K562 (cell line): ENCODE measurements around the gene CCDC124. TPM values are rescaled to one million over a fixed set of nuclear protein-coding genes. Genes with fewer than 3 reads are reported as not detected.

ENCODE experiments used
- BRCA1 ChIP-seq, 2 experiments: fragments of 450-650 bp in 1 of 2; sonication (generic) in 1 of 2; formaldehyde crosslinking in 1 of 2; IDR thresholded peaks; 2 replicates each; pipeline versions ENCODE4 v1.5.0 to v1.6.1; 2017 to 2020; ENCODE audit warnings: mild to moderate bottlenecking in 1 of 2, missing genetic modification reagents in 1 of 2
- FOXP1 ChIP-seq: sonication (generic); formaldehyde crosslinking; IDR thresholded peaks from 2 replicates; pipeline ENCODE4 v1.8.0; 2022; ENCODE audit warnings: mild to moderate bottlenecking, missing genetic modification reagents
- HDAC2 ChIP-seq: fragments of 450-650 bp; IDR thresholded peaks from 2 replicates; pipeline ENCODE4 v1.6.1; 2016; ENCODE audit warnings: mild to moderate bottlenecking
- HDGF ChIP-seq: fragments of 450-650 bp; IDR thresholded peaks from 2 replicates; pipeline ENCODE4 v1.6.1; 2016
- KDM2B ChIP-seq: fragments of 250-450 bp; sonication (Bioruptor Pico); IDR thresholded peaks from 2 replicates; pipeline ENCODE4 v1.8.0; 2021; ENCODE audit warnings: mild to moderate bottlenecking, moderate library complexity
- LCOR ChIP-seq: sonication (generic); formaldehyde crosslinking; IDR thresholded peaks from 2 replicates; pipeline ENCODE4 v1.8.0; 2022; ENCODE audit warnings: mild to moderate bottlenecking, missing genetic modification reagents
- NR2C1 ChIP-seq, 2 experiments: fragments of 450-650 bp; IDR thresholded peaks; 2 replicates each; pipeline ENCODE4 v1.6.1; 2017; ENCODE audit warnings: mild to moderate bottlenecking in 2 of 2, antibody characterized with exemption in 1 of 2, inconsistent platforms in 1 of 2, missing compliant biosample characterization in 1 of 2, missing genetic modification characterization in 1 of 2
- PHB ChIP-seq: fragments of 250-450 bp; sonication (Bioruptor Pico); IDR thresholded peaks from 2 replicates; pipeline ENCODE4 v1.5.0; 2021
- RAD51 ChIP-seq: fragments of 450-650 bp; IDR thresholded peaks from 2 replicates; pipeline ENCODE4 v1.7.1; 2016; ENCODE audit warnings: low read depth, mild to moderate bottlenecking, borderline replicate concordance
- TAF15 ChIP-seq: fragments of 200-400 bp; formaldehyde crosslinking; IDR thresholded peaks from 2 replicates; pipeline ENCODE4 v1.6.1; 2017; ENCODE audit warnings: mild to moderate bottlenecking, low read depth, low read length, moderate library complexity
- ZBTB17 ChIP-seq: fragments of 450-650 bp; formaldehyde crosslinking; IDR thresholded peaks from 2 replicates; pipeline ENCODE4 v1.4.0; 2020; ENCODE audit warnings: mild to moderate bottlenecking
- ZNF316 ChIP-seq: fragments of 450-650 bp; IDR thresholded peaks from 2 replicates; pipeline ENCODE4 v1.6.1; 2016
- ZNF436 ChIP-seq: fragments of 250-450, 450-650 bp; sonication (Bioruptor Pico); formaldehyde crosslinking; IDR thresholded peaks from 2 replicates; pipeline ENCODE4 v1.7.0; 2020; ENCODE audit warnings: mild to moderate bottlenecking
- polyA plus RNA-seq, 8 experiments: library from polyadenylated mRNA; depleted of rRNA in 4 of 8; stranded (reverse) in 5 of 8; unstranded in 3 of 8; fragments of >200 nt; fragmentation: Nextera tagmentation in 2 of 8; fragmentation: Illumina TruSeq in 1 of 8; extraction: Ambion mirVana in 2 of 8; extraction: Trizol in 1 of 8; gene quantifications; 2 replicates each; pipeline versions ENCODE4 v1.2.1 to v1.2.3, GENCODE V29; 2011 to 2014; ENCODE audit warnings: inconsistent platforms in 1 of 8, missing spikeins in 1 of 8
- total RNA-seq, 7 experiments: library from RNA; depleted of rRNA in 6 of 7; stranded (reverse); fragments of >200 nt in 6 of 7; fragmentation: Illumina TruSeq in 2 of 7; extraction: Trizol in 2 of 7; gene quantifications; 2 replicates each; pipeline versions ENCODE4 v1.2.1 to v1.2.3, GENCODE V29; 2011 to 2021; ENCODE audit warnings: low replicate concordance in 1 of 7
- TF ChIP-seq, protein P1 (sequence below): IDR thresholded peaks from 2 replicates; pipeline ENCODE4 v1.6.1; 2014; ENCODE audit warnings: antibody characterized with exemption
- TF ChIP-seq, protein P2 (sequence below), 2 experiments: fragments of 200-800 bp in 1 of 2; sonication (Bioruptor generic) in 1 of 2; sonication (generic) in 1 of 2; formaldehyde crosslinking in 1 of 2; IDR thresholded peaks in 1 of 2; conservative IDR thresholded peaks in 1 of 2; 2 replicates each; pipeline versions ENCODE4 v1.5.0 to v1.6.1; 2016 to 2020; ENCODE audit warnings: missing compliant biosample characterization in 1 of 2, missing genetic modification characterization in 1 of 2, missing genetic modification reagents in 1 of 2
- TF ChIP-seq, protein P3 (sequence below): fragments of 450-650 bp; formaldehyde crosslinking; IDR thresholded peaks from 2 replicates; pipeline ENCODE4 v1.4.0; 2020; ENCODE audit warnings: mild to moderate bottlenecking, moderate library complexity
- TF ChIP-seq, protein P4 (sequence below): sonication (generic); formaldehyde crosslinking; IDR thresholded peaks from 2 replicates; pipeline ENCODE4 v1.8.0; 2022; ENCODE audit warnings: mild to moderate bottlenecking, missing genetic modification reagents

The CCDC124 gene
- total and polyA plus RNA-seq, 9 of the 15 experiments (the other 6 are each of a cell fraction or from before 2014, with no cell fraction given), result 5.8 to 234 (median 40.1) TPM

DNA sequence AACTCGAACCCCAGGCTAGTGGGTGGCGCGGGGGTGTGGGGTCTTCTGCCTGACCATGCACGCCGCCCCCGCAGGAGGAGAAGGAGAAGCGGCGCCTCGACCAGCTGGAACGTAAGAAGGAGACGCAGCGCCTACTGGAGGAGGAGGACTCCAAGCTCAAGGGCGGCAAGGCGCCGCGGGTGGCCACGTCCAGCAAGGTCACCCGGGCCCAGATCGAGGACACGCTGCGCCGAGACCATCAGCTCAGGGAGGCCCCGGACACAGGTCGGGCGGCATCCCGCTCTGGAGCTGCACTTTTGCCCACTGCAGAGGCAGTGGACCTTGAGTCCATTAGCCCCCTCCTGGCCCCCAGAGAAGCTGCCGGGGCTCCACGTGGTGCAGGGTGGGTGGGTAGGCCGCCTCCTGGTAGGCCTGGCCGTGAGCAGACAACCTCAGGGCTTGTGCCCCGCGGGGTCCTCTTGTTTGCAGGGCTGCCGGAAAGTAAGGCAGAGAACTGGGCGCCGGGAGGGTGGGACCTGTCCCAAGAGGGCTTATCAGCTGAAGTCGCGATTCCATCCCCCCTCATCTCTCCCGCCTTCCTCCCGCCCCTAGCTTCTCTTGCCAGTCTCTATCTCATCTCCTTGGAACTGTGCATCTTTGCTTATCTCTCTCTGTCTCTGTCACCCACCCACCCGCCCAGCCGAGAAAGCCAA is 9.9 kb downstream of the CCDC124 start (continued):
- TF ChIP-seq, protein P1, sequence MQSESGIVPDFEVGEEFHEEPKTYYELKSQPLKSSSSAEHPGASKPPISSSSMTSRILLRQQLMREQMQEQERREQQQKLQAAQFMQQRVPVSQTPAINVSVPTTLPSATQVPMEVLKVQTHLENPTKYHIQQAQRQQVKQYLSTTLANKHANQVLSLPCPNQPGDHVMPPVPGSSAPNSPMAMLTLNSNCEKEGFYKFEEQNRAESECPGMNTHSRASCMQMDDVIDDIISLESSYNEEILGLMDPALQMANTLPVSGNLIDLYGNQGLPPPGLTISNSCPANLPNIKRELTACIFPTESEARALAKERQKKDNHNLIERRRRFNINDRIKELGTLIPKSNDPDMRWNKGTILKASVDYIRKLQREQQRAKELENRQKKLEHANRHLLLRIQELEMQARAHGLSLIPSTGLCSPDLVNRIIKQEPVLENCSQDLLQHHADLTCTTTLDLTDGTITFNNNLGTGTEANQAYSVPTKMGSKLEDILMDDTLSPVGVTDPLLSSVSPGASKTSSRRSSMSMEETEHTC, result no peak
- TF ChIP-seq KDM2B, result no peak
- no peak for TF ChIP-seq ZNF436
- TF ChIP-seq HDAC2, result peak; percentile 61; the same call in 1 of the 2 replicates
- no peak for TF ChIP-seq TAF15
- TF ChIP-seq, protein P2, sequence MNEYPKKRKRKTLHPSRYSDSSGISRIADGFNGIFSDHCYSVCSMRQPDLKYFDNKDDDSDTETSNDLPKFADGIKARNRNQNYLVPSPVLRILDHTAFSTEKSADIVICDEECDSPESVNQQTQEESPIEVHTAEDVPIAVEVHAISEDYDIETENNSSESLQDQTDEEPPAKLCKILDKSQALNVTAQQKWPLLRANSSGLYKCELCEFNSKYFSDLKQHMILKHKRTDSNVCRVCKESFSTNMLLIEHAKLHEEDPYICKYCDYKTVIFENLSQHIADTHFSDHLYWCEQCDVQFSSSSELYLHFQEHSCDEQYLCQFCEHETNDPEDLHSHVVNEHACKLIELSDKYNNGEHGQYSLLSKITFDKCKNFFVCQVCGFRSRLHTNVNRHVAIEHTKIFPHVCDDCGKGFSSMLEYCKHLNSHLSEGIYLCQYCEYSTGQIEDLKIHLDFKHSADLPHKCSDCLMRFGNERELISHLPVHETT (CRISPR knock-in tag; conservative IDR thresholded peaks at IDR 0.05 in 1 of 2, IDR thresholded peaks at IDR 0.05 in 1 of 2), result peak in 1 of 2 experiments; percentile 63; a peak in 1 of 4 replicates
- peak; percentile 61; the same call in 1 of the 2 replicates for TF ChIP-seq HDGF
- TF ChIP-seq BRCA1 (IDR thresholded peaks at IDR 0.05), result no peak
- TF ChIP-seq BRCA1 (CRISPR knock-in tag; IDR thresholded peaks at IDR 0.05), result no peak
- no peak for TF ChIP-seq ZNF316
- 0 out of 2 replicates have a peak, but pooled peaks have one; percentile 14 for TF ChIP-seq NR2C1 (IDR thresholded peaks at IDR 0.05)
- TF ChIP-seq NR2C1 (tag; IDR thresholded peaks at IDR 0.05), result no peak
- TF ChIP-seq, protein P3, sequence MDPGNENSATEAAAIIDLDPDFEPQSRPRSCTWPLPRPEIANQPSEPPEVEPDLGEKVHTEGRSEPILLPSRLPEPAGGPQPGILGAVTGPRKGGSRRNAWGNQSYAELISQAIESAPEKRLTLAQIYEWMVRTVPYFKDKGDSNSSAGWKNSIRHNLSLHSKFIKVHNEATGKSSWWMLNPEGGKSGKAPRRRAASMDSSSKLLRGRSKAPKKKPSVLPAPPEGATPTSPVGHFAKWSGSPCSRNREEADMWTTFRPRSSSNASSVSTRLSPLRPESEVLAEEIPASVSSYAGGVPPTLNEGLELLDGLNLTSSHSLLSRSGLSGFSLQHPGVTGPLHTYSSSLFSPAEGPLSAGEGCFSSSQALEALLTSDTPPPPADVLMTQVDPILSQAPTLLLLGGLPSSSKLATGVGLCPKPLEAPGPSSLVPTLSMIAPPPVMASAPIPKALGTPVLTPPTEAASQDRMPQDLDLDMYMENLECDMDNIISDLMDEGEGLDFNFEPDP (CRISPR knock-in tag), result peak; percentile 57; the same call in 1 of the 2 replicates
- TF ChIP-seq RAD51, result 0 out of 2 replicates have a peak, but pooled peaks have one; percentile 15
- TF ChIP-seq ZBTB17, result peak; percentile 59; the same call in 1 of the 2 replicates
- TF ChIP-seq LCOR (CRISPR knock-in tag), result 0 out of 2 replicates have a peak, but pooled peaks have one; percentile 26
- TF ChIP-seq FOXP1, result peak; percentile 57
- TF ChIP-seq PHB, result no peak
- TF ChIP-seq, protein P4, sequence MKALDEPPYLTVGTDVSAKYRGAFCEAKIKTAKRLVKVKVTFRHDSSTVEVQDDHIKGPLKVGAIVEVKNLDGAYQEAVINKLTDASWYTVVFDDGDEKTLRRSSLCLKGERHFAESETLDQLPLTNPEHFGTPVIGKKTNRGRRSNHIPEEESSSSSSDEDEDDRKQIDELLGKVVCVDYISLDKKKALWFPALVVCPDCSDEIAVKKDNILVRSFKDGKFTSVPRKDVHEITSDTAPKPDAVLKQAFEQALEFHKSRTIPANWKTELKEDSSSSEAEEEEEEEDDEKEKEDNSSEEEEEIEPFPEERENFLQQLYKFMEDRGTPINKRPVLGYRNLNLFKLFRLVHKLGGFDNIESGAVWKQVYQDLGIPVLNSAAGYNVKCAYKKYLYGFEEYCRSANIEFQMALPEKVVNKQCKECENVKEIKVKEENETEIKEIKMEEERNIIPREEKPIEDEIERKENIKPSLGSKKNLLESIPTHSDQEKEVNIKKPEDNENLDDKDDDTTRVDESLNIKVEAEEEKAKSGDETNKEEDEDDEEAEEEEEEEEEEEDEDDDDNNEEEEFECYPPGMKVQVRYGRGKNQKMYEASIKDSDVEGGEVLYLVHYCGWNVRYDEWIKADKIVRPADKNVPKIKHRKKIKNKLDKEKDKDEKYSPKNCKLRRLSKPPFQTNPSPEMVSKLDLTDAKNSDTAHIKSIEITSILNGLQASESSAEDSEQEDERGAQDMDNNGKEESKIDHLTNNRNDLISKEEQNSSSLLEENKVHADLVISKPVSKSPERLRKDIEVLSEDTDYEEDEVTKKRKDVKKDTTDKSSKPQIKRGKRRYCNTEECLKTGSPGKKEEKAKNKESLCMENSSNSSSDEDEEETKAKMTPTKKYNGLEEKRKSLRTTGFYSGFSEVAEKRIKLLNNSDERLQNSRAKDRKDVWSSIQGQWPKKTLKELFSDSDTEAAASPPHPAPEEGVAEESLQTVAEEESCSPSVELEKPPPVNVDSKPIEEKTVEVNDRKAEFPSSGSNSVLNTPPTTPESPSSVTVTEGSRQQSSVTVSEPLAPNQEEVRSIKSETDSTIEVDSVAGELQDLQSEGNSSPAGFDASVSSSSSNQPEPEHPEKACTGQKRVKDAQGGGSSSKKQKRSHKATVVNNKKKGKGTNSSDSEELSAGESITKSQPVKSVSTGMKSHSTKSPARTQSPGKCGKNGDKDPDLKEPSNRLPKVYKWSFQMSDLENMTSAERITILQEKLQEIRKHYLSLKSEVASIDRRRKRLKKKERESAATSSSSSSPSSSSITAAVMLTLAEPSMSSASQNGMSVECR (CRISPR knock-in tag), result peak; percentile 69; the same call in 1 of the 2 replicates
